ENCODE results near the gene GJA9. TPM values are rescaled to one million over a fixed set of nuclear protein-coding genes. Genes with fewer than 3 reads are reported as not detected.

GJA9 gene
- total and polyA plus RNA-seq, 2 of the 4 experiments (the other 2 are of a cell fraction), result not detected

DNA sequence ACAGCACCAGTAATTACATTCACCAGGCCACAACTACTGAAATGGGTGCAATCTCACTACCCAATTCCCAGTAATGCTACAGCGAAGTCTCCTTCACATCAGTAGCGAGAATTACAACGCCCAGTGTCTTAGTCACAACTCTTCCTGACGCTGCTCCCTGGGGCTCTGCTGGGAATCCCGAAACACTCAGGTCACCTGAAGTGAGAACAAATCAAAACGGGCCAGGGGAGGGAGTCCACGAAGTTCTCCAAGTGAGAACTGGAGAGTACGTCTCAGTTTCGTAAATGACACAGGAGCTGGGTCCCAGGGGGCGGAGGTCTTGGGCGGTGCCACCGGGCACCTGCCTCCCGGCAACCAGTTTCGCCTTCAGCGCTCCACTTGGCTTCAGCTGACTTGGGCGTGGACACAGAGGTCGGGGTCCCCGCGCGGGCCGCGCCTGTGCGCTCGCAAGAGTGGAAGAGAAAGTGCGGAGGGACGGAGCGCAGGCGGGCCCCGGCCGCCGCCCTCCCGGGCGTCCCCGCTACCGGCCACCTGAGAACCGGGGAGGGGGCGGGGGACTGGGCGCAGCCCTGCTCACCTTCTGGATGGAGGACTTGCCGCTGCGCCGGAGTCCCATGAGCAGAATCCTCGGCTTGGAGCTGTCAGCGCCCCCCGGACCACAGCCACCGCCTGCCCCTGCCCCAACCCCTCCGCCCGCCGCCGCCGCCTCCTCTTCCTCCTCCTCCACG lies 22.4 kb downstream of the GJA9 start:
- CTCF ChIA-PET, result interaction anchor here (0.6 to 0.9 kb wide), 2 partner anchors 234 to 752 kb away, joined by 3 read pairs; no protein-coding TSS in a partner anchor

More for the DNA sequence above, 22.4 kb downstream of the GJA9 start:
- Histone ChIP-seq H2BK20ac (ENCODE audit: low read depth, low read length) (no peak overlapping the region), H2AK9ac (replicated peaks; ENCODE audit: low read depth, low read length, poor library complexity) (peak overlapping the region; percentile 96), H4K20me1 (ENCODE audit: insufficient read depth, low read length) (peaks cover 3% of the 10 kb centered on the region; the same call in 1 of the 2 replicates), H3K27me3 (ENCODE audit: control insufficient read depth, insufficient read depth, low read length) (no peaks in the 10 kb centered on the region), H3K56ac (ENCODE audit: extremely low read depth, insufficient read depth, low read length) (peak overlapping the region; percentile 35; the same call in 1 of the 2 replicates), H3K4me3 (ENCODE audit: insufficient read depth, low read depth, low read length) (peak overlapping the region; percentile 65), H3K79me1 (ENCODE audit: low read depth in 1 of 2, low read length in 2 of 2) (peaks cover 33 to 59% of the 10 kb centered on the region in 2 experiments), H3K4me1 (ENCODE audit: control insufficient read depth, insufficient read depth, low read length) (peaks cover 2% of the 10 kb centered on the region; the same call in 1 of the 2 replicates), H3K9ac (ENCODE audit: low read depth, low read length) (peak overlapping the region; percentile 42), H3K14ac (replicated peaks; ENCODE audit: low read depth, low read length) (0 out of 2 replicates have a peak overlapping the region, but pooled peaks have one; percentile 53), H2BK120ac (ENCODE audit: low read depth, low read length) (no peak overlapping the region), H3K9me3 (ENCODE audit: control insufficient read depth, insufficient read depth, low read length) (no peaks in the 10 kb centered on the region), H3K18ac (ENCODE audit: low read depth, low read length) (no peak overlapping the region; the same call in 1 of the 2 replicates), H2BK15ac (ENCODE audit: low read depth, low read length) (no peak overlapping the region), H4K91ac (ENCODE audit: insufficient read depth, low read depth, low read length) (no peak overlapping the region), H3K36me3 (ENCODE audit: control insufficient read depth, insufficient read depth, low read length) (peaks cover 8% of the 10 kb centered on the region), H3K9me1 (ENCODE audit: insufficient read depth, low read length) (no peaks in the 10 kb centered on the region; the same call in 1 of the 2 replicates), H2AK5ac (ENCODE audit: low read depth, low read length) (peak overlapping the region; percentile 13; the same call in 1 of the 2 replicates), H2AFZ (replicated peaks; ENCODE audit: low read length, poor library complexity) (peak overlapping the region; percentile 95), H3K27ac (ENCODE audit: insufficient read depth, low read length) (peak overlapping the region; percentile 75), H4K5ac (ENCODE audit: low read depth, low read length) (no peak overlapping the region), H3K4ac (ENCODE audit: low read depth, low read length) (peak overlapping the region; percentile 11), H2BK5ac (ENCODE audit: low read depth, low read length, poor library complexity, severe bottlenecking) (peak overlapping the region; percentile 48), H3K23ac (ENCODE audit: low read depth, low read length) (peak overlapping the region; percentile 67; the same call in 1 of the 2 replicates), H3K4me2 (ENCODE audit: low read depth, low read length) (peak overlapping the region; percentile 73), H4K8ac (ENCODE audit: low read depth in 2 of 2, low read length in 2 of 2) (peak overlapping the region in 1 of 2 experiments; percentile 35; a peak in 1 of 4 replicates)
- in situ Hi-C loops (cut with MboI; ENCODE audit: low sequenced_read_pairs), result loop anchor here (25.0 kb wide), 1 partner anchor 678 kb away; no protein-coding TSS in a partner anchor
- no TSS peak for BruUV-seq (replicated peaks)
- dilution Hi-C loops (cut with HindIII; ENCODE audit: low sequenced_read_pairs, unreplicated experiment), result no loop called here
- intact Hi-C loops (cut with micrococcal nuclease), result loop anchor here (1.0 to 2.0 kb wide), 2 partner anchors 132 to 167 kb away; partner anchors contain the start of genes AKIRIN1 and NDUFS5
- ATAC-seq (ENCODE audit: low read depth) (peak; percentile 21), DNase-seq (peak; percentile 59)
- POLR2A ChIA-PET (ENCODE audit: unreplicated experiment), result interaction anchor here (0.6 kb wide), 1 partner anchor 908 kb away, joined by 3 read pairs; no protein-coding TSS in a partner anchor
- TF ChIP-seq, protein P1, sequence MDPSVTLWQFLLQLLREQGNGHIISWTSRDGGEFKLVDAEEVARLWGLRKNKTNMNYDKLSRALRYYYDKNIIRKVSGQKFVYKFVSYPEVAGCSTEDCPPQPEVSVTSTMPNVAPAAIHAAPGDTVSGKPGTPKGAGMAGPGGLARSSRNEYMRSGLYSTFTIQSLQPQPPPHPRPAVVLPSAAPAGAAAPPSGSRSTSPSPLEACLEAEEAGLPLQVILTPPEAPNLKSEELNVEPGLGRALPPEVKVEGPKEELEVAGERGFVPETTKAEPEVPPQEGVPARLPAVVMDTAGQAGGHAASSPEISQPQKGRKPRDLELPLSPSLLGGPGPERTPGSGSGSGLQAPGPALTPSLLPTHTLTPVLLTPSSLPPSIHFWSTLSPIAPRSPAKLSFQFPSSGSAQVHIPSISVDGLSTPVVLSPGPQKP (IDR thresholded peaks at IDR 0.05; ENCODE audit: borderline replicate concordance, low read depth, low read length), result no peak
- TF ChIP-seq MXI1 (IDR thresholded peaks at IDR 0.05; ENCODE audit: borderline replicate concordance, low read depth, low read length), result peak; percentile 48; the same call in 1 of the 2 replicates
- no peak for TF ChIP-seq CEBPB (IDR thresholded peaks at IDR 0.05; ENCODE audit: low read depth, low read length)
- TF ChIP-seq, protein P2, sequence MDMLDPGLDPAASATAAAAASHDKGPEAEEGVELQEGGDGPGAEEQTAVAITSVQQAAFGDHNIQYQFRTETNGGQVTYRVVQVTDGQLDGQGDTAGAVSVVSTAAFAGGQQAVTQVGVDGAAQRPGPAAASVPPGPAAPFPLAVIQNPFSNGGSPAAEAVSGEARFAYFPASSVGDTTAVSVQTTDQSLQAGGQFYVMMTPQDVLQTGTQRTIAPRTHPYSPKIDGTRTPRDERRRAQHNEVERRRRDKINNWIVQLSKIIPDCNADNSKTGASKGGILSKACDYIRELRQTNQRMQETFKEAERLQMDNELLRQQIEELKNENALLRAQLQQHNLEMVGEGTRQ (IDR thresholded peaks at IDR 0.05; ENCODE audit: low read depth, low read length), result 0 out of 2 replicates have a peak, but pooled peaks have one; percentile 31
- no peak for TF ChIP-seq MAZ (IDR thresholded peaks at IDR 0.05; ENCODE audit: borderline replicate concordance, low read depth, low read length)
- 2% methylated on average over 27 of the region's 51 CpGs; no CpG with 5 or more reads in 1 of the 2 experiments for WGBS, 2 experiments (ENCODE audit: extremely low coverage in 2 of 2, insufficient read length in 1 of 2)
